Measurements from ENCODE around the gene NSD1. TPM values are rescaled to one million over a fixed set of nuclear protein-coding genes. Genes with fewer than 3 reads are reported as not detected.

Gene NSD1
- total RNA-seq, 1 donor from 2014 or later = 103 TPM

GRCh38 chr5:177314376-177315342, 181.1 kb downstream of the NSD1 start:
- peaks cover 28% of the 10 kb centered on the region for H3K4me1 Mint-ChIP-seq
- intact Hi-C loops (cut with micrococcal nuclease) = no loop called here
- peaks cover 6% of the 10 kb centered on the region for H3K36me3 Mint-ChIP-seq (ENCODE audit: low read depth)
- H3K27ac Mint-ChIP-seq = no peak overlapping the region
- DNase-seq = no peak
- no peak overlapping the region for H3K4me3 Mint-ChIP-seq
- H3K9me3 Mint-ChIP-seq = no peaks in the 10 kb centered on the region
- H3K27me3 Mint-ChIP-seq = no peaks in the 10 kb centered on the region

GRCh38 chr5:177315411-177315810, 181.8 kb downstream of the NSD1 start:
- no peak overlapping the region for H3K27ac Mint-ChIP-seq
- peaks cover 12% of the 10 kb centered on the region for H3K36me3 Mint-ChIP-seq (ENCODE audit: low read depth)
- H3K27me3 Mint-ChIP-seq = no peaks in the 10 kb centered on the region
- no peak overlapping the region for H3K4me3 Mint-ChIP-seq
- DNase-seq = no peak
- no peaks in the 10 kb centered on the region for H3K9me3 Mint-ChIP-seq
- intact Hi-C loops (cut with micrococcal nuclease) = no loop called here
- peaks cover 29% of the 10 kb centered on the region for H3K4me1 Mint-ChIP-seq

- Mint-ChIP-seq H3K4me3 (peak overlapping the region; percentile 13), H3K27me3 (no peaks in the 10 kb centered on the region), H3K4me1 (peaks cover 25% of the 10 kb centered on the region), H3K9me3 (no peaks in the 10 kb centered on the region), H3K27ac (no peak overlapping the region), H3K36me3 (ENCODE audit: low read depth) (peaks cover 14% of the 10 kb centered on the region)
- intact Hi-C loops (cut with micrococcal nuclease) = no loop called here
- DNase-seq = no peak
Measured at GRCh38 chr5:177316005-177316404, 182.4 kb downstream of the NSD1 start.

- H3K4me1 Mint-ChIP-seq = peaks cover 24% of the 10 kb centered on the region
- H3K27me3 Mint-ChIP-seq = no peaks in the 10 kb centered on the region
- no peak overlapping the region for H3K4me3 Mint-ChIP-seq
- no peaks in the 10 kb centered on the region for H3K9me3 Mint-ChIP-seq
- intact Hi-C loops (cut with micrococcal nuclease) = loop anchor here (1.0 to 2.0 kb wide), 3 partner anchors 72 to 183 kb away; no protein-coding TSS in a partner anchor
- peaks cover 22% of the 10 kb centered on the region for H3K36me3 Mint-ChIP-seq (ENCODE audit: low read depth)
- H3K27ac Mint-ChIP-seq = no peak overlapping the region
- peak; percentile 92 for DNase-seq
Measured at GRCh38 chr5:177317959-177318377, 184.4 kb downstream of the NSD1 start.

GRCh38 chr5:177319913-177320588, 186.5 kb downstream of the NSD1 start:
- intact Hi-C loops (cut with micrococcal nuclease) = loop anchor here (2.0 kb wide), 1 partner anchor 181 kb away; no protein-coding TSS in a partner anchor
- H3K27me3 Mint-ChIP-seq = no peaks in the 10 kb centered on the region
- H3K27ac Mint-ChIP-seq = no peak overlapping the region
- H3K4me3 Mint-ChIP-seq = no peak overlapping the region
- H3K9me3 Mint-ChIP-seq = no peaks in the 10 kb centered on the region
- H3K4me1 Mint-ChIP-seq = peaks cover 28% of the 10 kb centered on the region
- H3K36me3 Mint-ChIP-seq (ENCODE audit: low read depth) = peaks cover 22% of the 10 kb centered on the region
- DNase-seq = no peak

- peaks cover 22% of the 10 kb centered on the region for H3K36me3 Mint-ChIP-seq (ENCODE audit: low read depth)
- intact Hi-C loops (cut with micrococcal nuclease) = no loop called here
- H3K4me3 Mint-ChIP-seq = no peak overlapping the region
- no peak overlapping the region for H3K27ac Mint-ChIP-seq
- DNase-seq = no peak
- H3K4me1 Mint-ChIP-seq = peaks cover 27% of the 10 kb centered on the region
- H3K27me3 Mint-ChIP-seq = no peaks in the 10 kb centered on the region
- H3K9me3 Mint-ChIP-seq = no peaks in the 10 kb centered on the region
Measured at GRCh38 chr5:177320879-177321278, 187.3 kb downstream of the NSD1 start.

GRCh38 chr5:177325868-177326381, 192.4 kb downstream of the NSD1 start:
- no peaks in the 10 kb centered on the region for H3K27me3 Mint-ChIP-seq
- H3K27ac Mint-ChIP-seq = no peak overlapping the region
- H3K36me3 Mint-ChIP-seq (ENCODE audit: low read depth) = peaks cover 19% of the 10 kb centered on the region
- H3K4me3 Mint-ChIP-seq = no peak overlapping the region
- H3K9me3 Mint-ChIP-seq = no peaks in the 10 kb centered on the region
- intact Hi-C loops (cut with micrococcal nuclease) = no loop called here
- peaks cover 13% of the 10 kb centered on the region for H3K4me1 Mint-ChIP-seq
- no peak for DNase-seq

GRCh38 chr5:177327539-177328522, 194.3 kb downstream of the NSD1 start:
- H3K27me3 Mint-ChIP-seq = no peaks in the 10 kb centered on the region
- intact Hi-C loops (cut with micrococcal nuclease) = no loop called here
- H3K4me3 Mint-ChIP-seq = no peak overlapping the region
- peak overlapping the region; percentile 38 for H3K27ac Mint-ChIP-seq
- DNase-seq = no peak
- peaks cover 15% of the 10 kb centered on the region for H3K36me3 Mint-ChIP-seq (ENCODE audit: low read depth)
- H3K9me3 Mint-ChIP-seq = no peaks in the 10 kb centered on the region
- peaks cover 11% of the 10 kb centered on the region for H3K4me1 Mint-ChIP-seq

GRCh38 chr5:177328545-177329231, 195.1 kb downstream of the NSD1 start:
- H3K27me3 Mint-ChIP-seq = no peaks in the 10 kb centered on the region
- H3K4me1 Mint-ChIP-seq = peaks cover 6% of the 10 kb centered on the region
- intact Hi-C loops (cut with micrococcal nuclease) = no loop called here
- no peaks in the 10 kb centered on the region for H3K9me3 Mint-ChIP-seq
- DNase-seq = no peak
- no peak overlapping the region for H3K4me3 Mint-ChIP-seq
- peaks cover 20% of the 10 kb centered on the region for H3K36me3 Mint-ChIP-seq (ENCODE audit: low read depth)
- H3K27ac Mint-ChIP-seq = no peak overlapping the region

- no peak for DNase-seq
- Mint-ChIP-seq H3K27me3 (no peaks in the 10 kb centered on the region), H3K36me3 (ENCODE audit: low read depth) (peaks cover 31% of the 10 kb centered on the region), H3K4me1 (peaks cover 2% of the 10 kb centered on the region), H3K27ac (no peak overlapping the region), H3K9me3 (no peaks in the 10 kb centered on the region), H3K4me3 (no peak overlapping the region)
- intact Hi-C loops (cut with micrococcal nuclease) = no loop called here
Measured at GRCh38 chr5:177329883-177330282, 196.3 kb downstream of the NSD1 start.

- no peak overlapping the region for H3K27ac Mint-ChIP-seq
- no peaks in the 10 kb centered on the region for H3K27me3 Mint-ChIP-seq
- H3K4me3 Mint-ChIP-seq = no peak overlapping the region
- peaks cover 2% of the 10 kb centered on the region for H3K4me1 Mint-ChIP-seq
- intact Hi-C loops (cut with micrococcal nuclease) = no loop called here
- H3K9me3 Mint-ChIP-seq = no peaks in the 10 kb centered on the region
- H3K36me3 Mint-ChIP-seq (ENCODE audit: low read depth) = peaks cover 41% of the 10 kb centered on the region
- no peak for DNase-seq
Measured at GRCh38 chr5:177330991-177331842, 197.6 kb downstream of the NSD1 start.

Measured in activated CD4-positive, alpha-beta T cell treated with anti-CD3 and anti-CD28 coated beads, Interleukin-2, amount 10 ng/mL, durations not matched to agents 24 days and 14 days (primary cell).